ENCODE data around the gene SEC16A. TPM values are rescaled to one million over a fixed set of nuclear protein-coding genes. Genes with fewer than 3 reads are reported as not detected.

The SEC16A gene
- total RNA-seq, 2 donors from 2014 or later: 35.3 to 75.8 TPM

DNA sequence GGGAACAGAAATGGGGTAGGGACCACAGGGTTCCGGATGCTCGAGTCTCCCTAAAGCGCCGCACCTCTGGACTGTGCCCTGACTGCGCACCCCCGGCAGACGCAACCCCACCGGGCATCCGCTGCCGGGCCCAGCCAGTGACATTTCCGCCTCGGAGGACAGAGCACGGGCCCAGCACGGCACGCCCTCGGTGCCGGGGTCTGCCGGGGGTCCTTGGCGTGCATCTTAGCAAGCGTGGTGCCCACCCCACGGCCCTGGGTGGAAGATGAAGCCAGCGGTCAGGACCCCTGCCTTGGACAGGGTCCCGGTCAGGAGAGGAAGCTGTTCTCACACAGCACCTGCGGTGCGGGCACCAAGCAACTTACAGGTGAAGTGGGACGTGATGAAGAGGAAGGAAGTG lies 50.2 kb downstream of the SEC16A start:
- ATAC-seq (no peak), DNase-seq (no peak)
- Histone ChIP-seq H3K27ac (no peak overlapping the region), H3K4me3 (no peak overlapping the region), H3K9me3 (no peaks in the 10 kb centered on the region), H3K27me3 (no peaks in the 10 kb centered on the region), H3K4me1 (peaks cover 15% of the 10 kb centered on the region), H3K36me3 (replicated peaks in 1 of 2; ENCODE audit: insufficient read depth in 1 of 2, low read depth in 2 of 2) (no peaks in the 10 kb centered on the region)
- TF ChIP-seq, protein P1, sequence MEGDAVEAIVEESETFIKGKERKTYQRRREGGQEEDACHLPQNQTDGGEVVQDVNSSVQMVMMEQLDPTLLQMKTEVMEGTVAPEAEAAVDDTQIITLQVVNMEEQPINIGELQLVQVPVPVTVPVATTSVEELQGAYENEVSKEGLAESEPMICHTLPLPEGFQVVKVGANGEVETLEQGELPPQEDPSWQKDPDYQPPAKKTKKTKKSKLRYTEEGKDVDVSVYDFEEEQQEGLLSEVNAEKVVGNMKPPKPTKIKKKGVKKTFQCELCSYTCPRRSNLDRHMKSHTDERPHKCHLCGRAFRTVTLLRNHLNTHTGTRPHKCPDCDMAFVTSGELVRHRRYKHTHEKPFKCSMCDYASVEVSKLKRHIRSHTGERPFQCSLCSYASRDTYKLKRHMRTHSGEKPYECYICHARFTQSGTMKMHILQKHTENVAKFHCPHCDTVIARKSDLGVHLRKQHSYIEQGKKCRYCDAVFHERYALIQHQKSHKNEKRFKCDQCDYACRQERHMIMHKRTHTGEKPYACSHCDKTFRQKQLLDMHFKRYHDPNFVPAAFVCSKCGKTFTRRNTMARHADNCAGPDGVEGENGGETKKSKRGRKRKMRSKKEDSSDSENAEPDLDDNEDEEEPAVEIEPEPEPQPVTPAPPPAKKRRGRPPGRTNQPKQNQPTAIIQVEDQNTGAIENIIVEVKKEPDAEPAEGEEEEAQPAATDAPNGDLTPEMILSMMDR (IDR thresholded peaks at IDR 0.05): no peak
- TF ChIP-seq POLR2A (IDR thresholded peaks at IDR 0.05): no peak
- WGBS, 2 donors: 90 to 96% methylated on average over 5 to 23 of the region's 26 CpGs
- intact Hi-C loops (cut with DNase I): no loop called here

DNA sequence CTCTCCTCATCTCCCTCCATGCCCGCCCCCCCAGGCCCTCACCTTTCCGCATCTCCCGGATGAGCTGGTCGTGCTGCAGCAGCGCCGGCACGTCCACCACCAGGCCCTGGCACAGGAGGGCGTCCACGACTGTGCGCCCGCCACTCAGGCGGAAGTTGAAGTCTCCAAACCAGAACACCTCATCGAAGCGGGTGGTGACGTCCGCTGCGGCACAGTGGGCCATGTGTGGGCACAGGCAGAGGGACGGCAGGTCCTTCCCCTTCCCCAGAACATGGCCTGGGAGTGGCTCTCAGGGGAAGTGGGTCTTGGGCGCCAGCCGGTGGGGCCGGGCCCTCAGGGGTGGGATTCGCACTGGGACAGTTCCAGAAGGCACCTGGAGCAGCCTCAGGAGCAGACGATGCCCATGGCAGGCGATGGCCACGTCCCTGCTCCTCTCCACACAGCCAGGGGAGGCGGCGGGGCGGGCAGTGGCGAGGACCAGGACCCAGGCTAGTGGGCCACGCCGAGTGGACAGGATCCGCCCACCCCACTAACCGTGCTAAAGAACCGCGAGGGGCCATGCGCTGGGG lies 51.0 kb downstream of the SEC16A start:
- TF ChIP-seq, protein P1 (IDR thresholded peaks at IDR 0.05): no peak
- TF ChIP-seq POLR2A (IDR thresholded peaks at IDR 0.05): no peak
- Histone ChIP-seq H3K27ac (no peak overlapping the region), H3K4me3 (no peak overlapping the region), H3K27me3 (no peaks in the 10 kb centered on the region), H3K4me1 (peaks cover 7% of the 10 kb centered on the region), H3K36me3 (replicated peaks in 1 of 2; ENCODE audit: insufficient read depth in 1 of 2, low read depth in 2 of 2) (no peaks in the 10 kb centered on the region), H3K9me3 (no peaks in the 10 kb centered on the region)
- WGBS, 2 donors: 96 to 97% methylated on average over 6 to 11 of the region's 36 CpGs
- intact Hi-C loops (cut with DNase I): no loop called here
- ATAC-seq (no peak), DNase-seq (no peak)

DNA sequence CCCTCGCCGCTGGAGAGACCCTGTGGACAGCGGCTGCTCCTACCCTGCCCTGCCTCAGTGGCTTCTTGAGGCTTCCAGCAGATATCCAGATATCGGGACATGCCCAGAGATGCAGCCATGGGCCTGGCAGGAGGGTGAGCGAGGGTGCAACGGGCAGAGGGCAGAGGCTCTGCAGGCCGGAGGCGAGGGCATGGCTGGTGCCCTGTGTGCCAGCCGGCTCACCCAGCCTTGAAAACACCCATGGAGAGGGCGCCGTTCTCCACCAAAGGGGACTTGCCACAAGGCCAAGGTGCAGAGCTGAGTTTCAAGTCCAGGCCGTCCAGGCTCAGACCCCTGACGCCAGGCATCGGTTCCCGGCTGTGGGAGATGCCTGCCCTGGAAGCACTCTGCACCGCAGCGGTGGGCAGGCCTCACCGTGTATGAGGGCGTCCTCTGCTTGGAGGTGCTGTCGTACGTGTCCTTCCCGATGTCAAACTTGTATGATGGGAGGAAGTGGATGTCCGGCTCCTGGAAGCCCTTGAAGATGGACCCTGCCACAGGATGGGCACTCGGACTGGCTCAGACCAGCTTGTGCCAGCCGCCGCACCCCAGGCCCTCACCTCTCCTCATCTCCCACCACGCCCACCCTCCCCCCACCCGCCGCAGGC lies 52.1 kb downstream of the SEC16A start:
- Histone ChIP-seq H3K36me3 (replicated peaks in 1 of 2; ENCODE audit: insufficient read depth in 1 of 2, low read depth in 2 of 2) (no peaks in the 10 kb centered on the region), H3K4me1 (no peaks in the 10 kb centered on the region), H3K4me3 (no peak overlapping the region), H3K27me3 (no peaks in the 10 kb centered on the region), H3K9me3 (no peaks in the 10 kb centered on the region), H3K27ac (no peak overlapping the region)
- no peak for DNase-seq
- 92% methylated on average over 16 to 25 of the region's 29 CpGs for WGBS, 2 donors
- TF ChIP-seq, protein P1 (IDR thresholded peaks at IDR 0.05): no peak
- intact Hi-C loops (cut with DNase I): no loop called here
- ATAC-seq: no peak

DNA sequence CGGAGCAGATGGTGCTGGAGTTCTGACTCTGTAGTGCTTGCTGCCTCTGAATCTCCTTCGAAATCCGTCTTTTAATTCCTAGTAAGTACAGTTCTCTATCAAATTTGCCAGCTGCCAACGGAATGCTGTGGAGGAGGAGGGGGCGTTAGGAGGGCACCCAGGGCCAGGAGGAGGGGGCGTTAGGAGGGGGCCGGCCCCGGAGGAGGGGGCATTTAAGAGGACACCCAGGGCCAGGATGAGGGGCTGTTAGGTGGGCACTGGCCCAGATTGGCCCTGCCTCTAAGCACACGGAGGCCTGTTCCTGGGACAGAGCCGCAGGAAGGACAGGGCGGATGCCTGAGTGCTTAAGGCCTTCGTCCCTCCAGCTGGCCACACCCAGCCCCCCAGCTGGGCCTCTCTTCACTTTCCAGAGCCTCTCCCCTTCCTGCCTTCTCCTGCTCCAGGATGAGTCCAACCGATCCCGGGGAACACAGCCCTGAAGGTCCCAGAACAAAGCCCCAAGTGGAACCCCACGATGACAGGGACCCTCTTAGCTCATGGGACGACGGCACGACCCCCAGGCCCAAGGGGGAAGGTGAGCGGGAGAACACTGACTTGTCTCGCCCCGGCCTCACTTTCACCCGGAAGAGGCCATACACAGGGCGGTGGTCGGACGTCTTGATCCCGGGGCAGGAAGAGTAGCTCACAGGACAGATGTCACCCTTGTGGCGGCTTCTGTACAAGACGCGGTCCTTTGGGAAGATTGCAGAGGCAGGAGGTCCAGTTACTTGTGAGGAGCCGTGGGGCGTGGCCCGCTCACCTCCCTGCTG lies 53.0 kb downstream of the SEC16A start:
- H3K4me3 ChIP-seq: no peak overlapping the region
- intact Hi-C loops (cut with DNase I): no loop called here
- TF ChIP-seq, protein P1 (IDR thresholded peaks at IDR 0.05): no peak
- TF ChIP-seq POLR2A (IDR thresholded peaks at IDR 0.05): no peak
- no peak for ATAC-seq
- H3K9me3 ChIP-seq: no peaks in the 10 kb centered on the region
- WGBS, 2 donors: 84 to 86% methylated on average over 24 to 32 of the region's 32 CpGs
- no peak for DNase-seq
- H3K36me3 ChIP-seq (replicated peaks in 1 of 2; ENCODE audit: insufficient read depth in 1 of 2, low read depth in 2 of 2): peaks cover 0 to under 1% of the 10 kb centered on the region in 2 donors
- no peaks in the 10 kb centered on the region for H3K4me1 ChIP-seq
- no peak overlapping the region for H3K27ac ChIP-seq
- H3K27me3 ChIP-seq: no peaks in the 10 kb centered on the region

Measured in body of pancreas (tissue), 4 donors.